Mesendoderm (in vitro differentiated cells): ENCODE results near the gene CSTPP1.

Experiments used
- DNase-seq: peaks from one replicate; pipeline ENCODE4 v3.0.0; 2013
- H2AK5ac ChIP-seq: 2 replicates; pipeline ENCODE4 v1.6.1; 2013; ENCODE audit warnings: low read length, inconsistent platforms
- H2BK120ac ChIP-seq: 2 replicates; pipeline ENCODE4 v1.6.1; 2013; ENCODE audit warnings: low read depth, mild to moderate bottlenecking, low read length, moderate library complexity, mixed read lengths
- H2BK15ac ChIP-seq: replicated peaks from 2 replicates; pipeline ENCODE4 v1.6.1; 2013; ENCODE audit warnings: low read depth, mild to moderate bottlenecking, moderate library complexity
- H2BK5ac ChIP-seq: 2 replicates; pipeline ENCODE4 v1.6.1; 2013; ENCODE audit warnings: low read length, inconsistent platforms
- H3K18ac ChIP-seq: 2 replicates; pipeline ENCODE4 v1.6.1; 2013; ENCODE audit warnings: mild to moderate bottlenecking, low read length, mixed read lengths
- H3K23ac ChIP-seq: one replicate; pipeline ENCODE4 v1.6.1; 2013; ENCODE audit warnings: low read length
- H3K27ac ChIP-seq: 2 replicates; pipeline ENCODE4 v1.5.1; 2013; ENCODE audit warnings: low read depth, mild to moderate bottlenecking, inconsistent platforms, low read length, moderate library complexity
- H3K27me3 ChIP-seq: 2 replicates; pipeline ENCODE4 v1.6.1; 2013; ENCODE audit warnings: low read length, control low read depth, mild to moderate bottlenecking, inconsistent platforms; ENCODE audit not compliant: insufficient read depth, poor library complexity
- H3K36me3 ChIP-seq: 2 replicates; pipeline ENCODE4 v1.6.1; 2013; ENCODE audit warnings: low read length, inconsistent platforms; ENCODE audit not compliant: control insufficient read depth, insufficient read depth
- H3K4ac ChIP-seq: one replicate; pipeline ENCODE4 v1.6.1; 2013; ENCODE audit warnings: low read depth, mild to moderate bottlenecking, low read length, moderate library complexity
- H3K4me1 ChIP-seq: 2 replicates; pipeline ENCODE4 v1.6.1; 2013; ENCODE audit warnings: low read depth, low read length, inconsistent platforms; ENCODE audit not compliant: control insufficient read depth
- H3K4me2 ChIP-seq: 2 replicates; pipeline ENCODE4 v1.6.1; 2013; ENCODE audit warnings: low read length
- H3K4me3 ChIP-seq: 2 replicates; pipeline ENCODE4 v1.5.1; 2013; ENCODE audit warnings: mild to moderate bottlenecking, low read length
- H3K56ac ChIP-seq: one replicate; pipeline ENCODE4 v1.6.1; 2013; ENCODE audit warnings: low read length
- H3K79me1 ChIP-seq: 2 replicates; pipeline ENCODE4 v1.6.1; 2013; ENCODE audit warnings: low read length, inconsistent platforms
- H3K79me2 ChIP-seq: 2 replicates; pipeline ENCODE4 v1.6.1; 2013; ENCODE audit warnings: mild to moderate bottlenecking, low read length; ENCODE audit not compliant: control insufficient read depth, insufficient read depth
- H3K9ac ChIP-seq: 2 replicates; pipeline ENCODE4 v1.6.1; 2013; ENCODE audit warnings: low read length, inconsistent platforms
- H4K5ac ChIP-seq: one replicate; pipeline ENCODE4 v1.6.1; 2013; ENCODE audit warnings: low read length
- H4K8ac ChIP-seq: one replicate; pipeline ENCODE4 v1.6.1; 2013; ENCODE audit warnings: low read depth, mild to moderate bottlenecking, control low read depth, low read length, moderate library complexity
- WGBS: extraction: QIAGEN DNeasy Blood & Tissue Kit; methylation state at CpG from one replicate; pipeline ENCODE4 v1.1.7; 2013; ENCODE audit warnings: low lambda C conversion rate, missing lambda C conversion rate; ENCODE audit not compliant: insufficient coverage; ENCODE audit errors: extremely low coverage; 5-methylcytosine and 5-hydroxymethylcytosine counted together

CSTPP1 gene

DNA sequence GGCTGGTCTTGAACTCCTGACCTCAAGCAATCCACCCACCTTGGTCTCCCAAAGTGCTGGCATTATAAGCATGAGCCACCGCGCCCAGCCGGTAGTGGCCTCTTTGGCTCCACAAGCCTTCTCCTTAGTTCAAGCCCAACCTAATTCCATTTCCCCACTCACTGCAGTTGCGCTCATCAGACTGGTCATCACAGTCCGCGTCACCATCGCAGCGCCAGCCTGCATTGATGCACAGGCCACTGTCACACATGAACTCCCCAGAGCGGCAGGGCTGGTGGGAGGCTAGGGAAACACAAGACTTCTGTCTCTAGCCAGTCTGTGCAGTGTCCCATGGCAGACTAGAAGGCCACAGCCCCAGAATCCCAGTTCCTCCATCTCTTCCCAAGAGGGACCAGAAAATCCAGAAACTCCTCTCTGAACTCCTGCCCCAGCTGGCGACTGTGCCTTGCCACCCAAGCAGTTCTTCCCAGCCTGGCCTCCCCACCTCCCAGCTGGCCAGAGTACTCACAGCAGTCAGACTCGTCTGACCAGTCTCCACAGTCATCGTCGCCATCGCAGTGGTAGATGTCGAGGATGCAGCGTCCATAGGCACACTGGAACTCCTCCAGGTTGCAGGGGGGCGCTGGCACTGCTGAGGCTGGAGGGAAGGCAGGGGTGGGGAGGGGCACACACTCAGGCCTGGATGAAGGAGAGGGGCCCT, 38.0 kb upstream of the CSTPP1 start:
- Histone ChIP-seq H3K27me3 (no peaks in the 10 kb centered on the region), H3K56ac (no peak overlapping the region), H3K9ac (no peak overlapping the region), H3K4me3 (no peak overlapping the region), H3K79me2 (peaks cover 7% of the 10 kb centered on the region), H2AK5ac (no peak overlapping the region), H3K23ac (no peak overlapping the region), H3K79me1 (peaks cover 5% of the 10 kb centered on the region), H2BK15ac (no peak overlapping the region), H3K27ac (no peak overlapping the region), H3K4me1 (no peaks in the 10 kb centered on the region), H3K36me3 (peaks cover 10% of the 10 kb centered on the region), H4K5ac (no peak overlapping the region), H3K4ac (no peak overlapping the region), H3K18ac (no peak overlapping the region), H3K4me2 (no peak overlapping the region), H4K8ac (no peak overlapping the region), H2BK5ac (no peak overlapping the region), H2BK120ac (no peak overlapping the region)
- WGBS: no CpG with 5 or more reads among the region's 17 CpGs
- DNase-seq: no peak

DNA sequence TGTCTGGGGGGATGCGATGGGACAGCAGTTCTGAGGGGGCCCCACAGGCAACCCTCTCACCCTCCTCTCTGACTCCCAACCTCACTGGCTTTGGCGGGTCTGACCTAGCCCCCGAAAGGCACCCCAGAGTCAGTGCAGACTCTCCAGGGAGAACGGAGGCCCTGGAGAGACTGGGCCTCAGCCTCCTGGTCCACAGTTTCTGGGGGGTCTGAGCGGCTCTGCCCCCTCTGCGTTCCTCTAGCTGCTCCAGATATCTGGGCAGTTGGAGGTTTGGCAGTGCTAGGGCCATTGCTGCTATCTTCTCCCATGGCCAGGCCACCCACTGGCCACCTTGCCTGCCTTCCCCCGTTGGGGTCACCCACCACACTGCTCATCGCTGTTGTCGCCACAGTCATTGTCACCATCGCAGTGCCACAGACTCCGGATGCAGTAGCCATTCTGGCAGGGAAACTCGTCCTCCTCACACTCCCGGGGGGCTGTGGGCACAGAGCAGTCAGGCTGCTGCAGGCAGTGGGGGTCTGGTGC, 37.0 kb upstream of the CSTPP1 start:
- Histone ChIP-seq H3K27me3 (no peaks in the 10 kb centered on the region), H3K36me3 (peaks cover 8% of the 10 kb centered on the region), H3K9ac (no peak overlapping the region), H2BK120ac (no peak overlapping the region), H3K4me2 (no peak overlapping the region), H3K27ac (no peak overlapping the region), H3K18ac (no peak overlapping the region), H3K79me1 (peaks cover 10% of the 10 kb centered on the region), H2BK5ac (no peak overlapping the region), H3K4ac (no peak overlapping the region), H3K4me1 (no peaks in the 10 kb centered on the region), H4K5ac (no peak overlapping the region), H3K23ac (no peak overlapping the region), H2AK5ac (no peak overlapping the region), H3K56ac (no peak overlapping the region), H3K79me2 (peaks cover 17% of the 10 kb centered on the region), H3K4me3 (no peak overlapping the region), H2BK15ac (no peak overlapping the region), H4K8ac (no peak overlapping the region)
- DNase-seq: no peak
- no CpG with 5 or more reads among the region's 13 CpGs for WGBS

- Histone ChIP-seq H3K36me3 (peaks cover 8% of the 10 kb centered on the region), H4K5ac (no peak overlapping the region), H2BK15ac (no peak overlapping the region), H2BK120ac (no peak overlapping the region), H3K79me1 (peaks cover 12% of the 10 kb centered on the region), H4K8ac (no peak overlapping the region), H3K4ac (no peak overlapping the region), H3K4me1 (no peaks in the 10 kb centered on the region), H3K27me3 (no peaks in the 10 kb centered on the region), H3K9ac (no peak overlapping the region), H3K56ac (no peak overlapping the region), H2AK5ac (no peak overlapping the region), H3K18ac (no peak overlapping the region), H3K4me3 (no peak overlapping the region), H3K79me2 (peaks cover 21% of the 10 kb centered on the region), H3K4me2 (no peak overlapping the region), H3K27ac (no peak overlapping the region), H2BK5ac (no peak overlapping the region), H3K23ac (no peak overlapping the region)
- DNase-seq: no peak
- WGBS: no CpG with 5 or more reads among the region's 13 CpGs
Measured at GRCh38 chr11:46900091-46900746, 36.3 kb upstream of the CSTPP1 start.

DNA sequence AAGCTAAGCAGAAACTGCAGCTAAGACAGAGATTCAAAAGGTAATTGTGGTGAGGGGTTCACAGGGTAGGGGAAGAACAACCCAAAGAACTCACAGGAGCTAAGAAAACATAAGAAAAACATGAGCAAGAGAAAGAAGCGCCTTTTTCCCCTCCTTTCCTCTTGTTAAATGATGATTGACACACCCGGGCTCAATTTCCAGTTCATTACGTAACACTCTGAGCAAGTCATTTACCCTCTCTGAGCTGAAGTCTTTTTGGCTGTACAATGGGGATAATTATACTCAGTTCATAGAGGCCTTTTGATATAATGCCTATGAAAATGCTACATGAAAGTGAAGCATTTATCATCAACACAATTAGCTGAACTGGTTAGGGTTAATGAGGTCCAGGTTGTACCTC, 35.4 kb upstream of the CSTPP1 start:
- H2BK120ac ChIP-seq: no peak overlapping the region
- no peak overlapping the region for H3K23ac ChIP-seq
- no CpG with 5 or more reads among the region's 3 CpGs for WGBS
- H2BK15ac ChIP-seq: no peak overlapping the region
- no peak overlapping the region for H3K9ac ChIP-seq
- H3K4me1 ChIP-seq: no peaks in the 10 kb centered on the region
- no peak overlapping the region for H3K56ac ChIP-seq
- H2AK5ac ChIP-seq: no peak overlapping the region
- H4K5ac ChIP-seq: no peak overlapping the region
- H3K79me2 ChIP-seq: peaks cover 26% of the 10 kb centered on the region
- no peaks in the 10 kb centered on the region for H3K27me3 ChIP-seq
- no peak overlapping the region for H3K18ac ChIP-seq
- no peak overlapping the region for H4K8ac ChIP-seq
- peaks cover 13% of the 10 kb centered on the region for H3K79me1 ChIP-seq
- no peak overlapping the region for H3K4me3 ChIP-seq
- no peak overlapping the region for H3K4ac ChIP-seq
- no peak overlapping the region for H3K4me2 ChIP-seq
- no peak for DNase-seq
- no peak overlapping the region for H2BK5ac ChIP-seq
- no peak overlapping the region for H3K27ac ChIP-seq
- peaks cover 8% of the 10 kb centered on the region for H3K36me3 ChIP-seq

GRCh38 chr11:46902694-46903093, 33.9 kb upstream of the CSTPP1 start:
- Histone ChIP-seq H3K79me2 (peaks cover 34% of the 10 kb centered on the region), H3K27me3 (no peaks in the 10 kb centered on the region)
- no CpG with 5 or more reads among the region's 6 CpGs for WGBS

More at GRCh38 chr11:46902694-46903093, 33.9 kb upstream of the CSTPP1 start:
- H2BK120ac ChIP-seq: no peak overlapping the region
- H3K4ac ChIP-seq: no peak overlapping the region
- H4K5ac ChIP-seq: no peak overlapping the region
- H3K9ac ChIP-seq: no peak overlapping the region
- H3K4me2 ChIP-seq: no peak overlapping the region
- no peak overlapping the region for H2BK15ac ChIP-seq
- no peak overlapping the region for H3K27ac ChIP-seq
- peaks cover 11% of the 10 kb centered on the region for H3K79me1 ChIP-seq
- DNase-seq: no peak
- H4K8ac ChIP-seq: no peak overlapping the region
- H3K4me1 ChIP-seq: peaks cover 9% of the 10 kb centered on the region
- peaks cover 4% of the 10 kb centered on the region for H3K36me3 ChIP-seq
- H3K23ac ChIP-seq: no peak overlapping the region
- H3K4me3 ChIP-seq: no peak overlapping the region
- H2AK5ac ChIP-seq: no peak overlapping the region
- no peak overlapping the region for H2BK5ac ChIP-seq
- H3K56ac ChIP-seq: no peak overlapping the region
- H3K18ac ChIP-seq: no peak overlapping the region
